H1 (cell line): ENCODE results near the gene KIAA0513. TPM values are rescaled to one million over a fixed set of nuclear protein-coding genes. Genes with fewer than 3 reads are reported as not detected.

Experiments
- CEBPB ChIP-seq: IDR thresholded peaks from 2 replicates; pipeline ENCODE4 v1.6.1; 2012; ENCODE audit warnings: low read depth, low read length
- MAFK ChIP-seq: IDR thresholded peaks from 2 replicates; pipeline ENCODE4 v1.6.1; 2012; ENCODE audit warnings: low read depth, mild to moderate bottlenecking, improper control_type of control experiment, low read length
- POU5F1 ChIP-seq: IDR thresholded peaks from 2 replicates; pipeline ENCODE4 v1.6.1; 2011; ENCODE audit warnings: low read depth, mild to moderate bottlenecking, low read length, moderate library complexity
- polyA plus RNA-seq, 7 experiments: library from polyadenylated mRNA; depleted of rRNA in 3 of 7; stranded (reverse) in 5 of 7; unstranded in 2 of 7; fragments of >200 nt in 5 of 7; fragments of 200-250 nt in 2 of 7; gene quantifications; 1 replicate in 5 of 7; 2 replicates in 1 of 7; 4 replicates in 1 of 7; pipeline versions ENCODE4 v1.2.1 to v1.2.3, GENCODE V29; 2011 to 2013; ENCODE audit warnings: missing spikeins in 2 of 7, mixed read lengths in 2 of 7
- total RNA-seq: library from RNA; stranded (reverse); fragmentation: NEBNext Ultra II Directional; extraction: Animal tissue kit (Norgen Biotek cat#: 25700); gene quantifications from 2 replicates; pipeline ENCODE4 v1.2.1, GENCODE V29; 2021

Gene KIAA0513
- total and polyA plus RNA-seq, 2 of the 8 experiments (the other 6 are each of a cell fraction or from before 2014, with no cell fraction given): 2.1 to 6.1 TPM

- TF ChIP-seq POU5F1 (no peak), MAFK (no peak), CEBPB (no peak)
- TF ChIP-seq, all 59 proteins: peak for 0
Measured at GRCh38 chr16:85134789-85135142, 107.2 kb downstream of the KIAA0513 start (continued).
